ENCODE results near the gene ACCSL.

ACCSL gene

GRCh38 chr11:44095506-44096359, 48.0 kb downstream of the ACCSL start, which contains the start of gene EXT2:
TSS of gene EXT2 (plus strand) at chr11:44095678. CDS start at chr11:44107713, 12,035 bp downstream.
- FAIRE-seq (no peak), DNase-seq (ENCODE audit: low spot score) (peak; percentile 49)

- FAIRE-seq: no peak
- DNase-seq (ENCODE audit: low spot score): peak; percentile 7
Measured at GRCh38 chr11:44096360-44097185, 48.8 kb downstream of the ACCSL start.

GRCh38 chr11:44097821-44098220, 50.0 kb downstream of the ACCSL start:
- DNase-seq (ENCODE audit: low spot score) (no peak), FAIRE-seq (no peak)

GRCh38 chr11:44101098-44101497, 53.3 kb downstream of the ACCSL start:
- DNase-seq (ENCODE audit: low spot score): no peak
- FAIRE-seq: no peak

- no peak for DNase-seq (ENCODE audit: low spot score)
- no peak for FAIRE-seq
Measured at GRCh38 chr11:44104481-44105294, 56.9 kb downstream of the ACCSL start.

- no peak for FAIRE-seq
- no peak for DNase-seq (ENCODE audit: low spot score)
Measured at GRCh38 chr11:44108260-44108659, 60.5 kb downstream of the ACCSL start.
